Activated T-cell treated with anti-CD3 and anti-CD28 coated beads for 48 hours (primary cell): Measurements from ENCODE around the gene PIK3AP1.

Experiments
- DNase-seq: peaks from one replicate; pipeline ENCODE4 v3.0.0-alpha.2; 2020; ENCODE audit warnings: low read depth

Gene PIK3AP1

DNA sequence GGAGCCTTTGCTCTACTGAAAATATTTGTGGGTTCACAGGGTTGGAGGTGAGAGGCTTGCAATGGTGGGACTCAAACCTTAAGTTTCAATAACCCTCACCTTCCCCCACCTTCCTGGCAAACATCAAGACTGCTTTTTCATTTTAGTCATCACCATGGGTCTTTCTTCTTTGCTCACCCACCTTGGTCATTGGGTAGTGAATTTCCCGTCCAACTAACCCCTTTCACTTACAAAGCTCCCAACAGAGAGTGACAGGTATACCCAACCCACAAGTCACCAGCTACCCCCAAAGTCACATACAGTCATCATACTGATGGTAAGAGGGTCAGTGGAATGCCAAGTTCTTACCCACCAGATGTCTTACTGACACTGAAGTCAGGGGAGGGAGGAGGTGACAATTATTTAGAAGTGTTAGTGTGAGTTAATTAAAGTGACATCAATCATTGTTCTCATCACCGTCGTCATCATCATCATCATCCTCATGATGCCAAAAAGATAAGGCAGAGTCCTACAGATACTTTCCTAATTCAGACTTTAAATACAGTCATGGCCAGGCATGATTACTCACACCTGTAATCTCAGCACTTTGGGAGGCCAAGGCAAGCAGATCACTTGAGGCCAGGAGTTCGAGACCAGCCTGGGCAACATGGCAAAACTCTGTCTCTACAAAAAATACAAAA is 49.0 kb downstream of the PIK3AP1 start:
- DNase-seq = no peak

DNA sequence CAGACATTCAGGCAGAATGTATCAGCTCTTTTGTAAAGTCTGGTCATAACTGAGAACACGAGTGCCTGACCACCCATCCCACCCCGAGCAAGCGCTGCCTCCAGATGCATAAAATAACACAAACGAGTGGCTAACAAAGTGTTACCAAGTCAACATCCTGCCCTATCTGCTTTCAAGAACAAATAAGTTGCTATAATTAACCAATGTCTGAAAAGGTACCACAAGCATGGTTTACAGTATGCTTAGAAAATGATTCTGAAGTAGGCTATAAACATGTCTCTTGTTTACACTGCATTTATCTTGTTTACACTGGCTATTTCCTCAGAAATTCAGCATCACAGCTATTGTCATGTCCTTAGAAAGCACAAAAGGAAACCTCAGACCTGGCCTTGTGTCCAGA is 49.5 kb downstream of the PIK3AP1 start:
- DNase-seq = no peak

DNA sequence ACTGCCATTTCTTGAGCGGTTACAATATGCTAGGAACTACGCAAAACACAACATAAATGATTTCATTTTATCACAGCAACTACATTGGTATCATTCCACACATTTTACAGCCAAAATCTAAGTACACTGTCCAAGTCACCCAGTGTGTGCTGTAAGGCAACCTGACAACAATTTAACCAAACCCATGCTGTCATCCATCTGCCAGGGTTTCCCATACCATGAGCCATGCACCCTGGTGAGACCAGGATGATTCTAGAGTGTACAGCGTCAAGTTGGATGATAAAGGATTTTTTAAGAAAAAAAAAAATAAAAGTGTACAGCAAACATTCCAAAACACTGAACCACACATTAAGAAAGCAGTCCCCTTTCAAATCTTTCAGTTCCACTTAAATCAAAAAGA is 52.9 kb downstream of the PIK3AP1 start:
- no peak for DNase-seq

DNA sequence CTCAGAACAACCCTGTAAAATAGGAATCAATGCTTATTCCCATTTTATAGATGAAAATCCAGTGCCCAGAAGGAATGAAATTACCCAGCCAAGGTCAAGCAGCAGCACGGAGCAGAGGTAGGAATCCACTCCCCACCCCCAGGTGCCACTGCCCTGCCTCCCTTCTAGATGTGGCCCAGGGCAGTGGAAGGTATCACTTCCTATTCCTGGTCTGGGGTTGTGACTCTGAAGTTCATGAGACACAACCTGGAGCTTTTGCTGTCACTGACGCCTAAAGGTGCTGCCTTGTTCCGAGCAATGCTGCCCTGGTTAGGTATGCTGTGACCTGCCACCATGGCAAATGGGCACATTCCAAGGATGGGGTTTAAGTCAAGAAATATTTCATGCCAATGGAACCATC is 53.6 kb downstream of the PIK3AP1 start:
- no peak for DNase-seq

DNA sequence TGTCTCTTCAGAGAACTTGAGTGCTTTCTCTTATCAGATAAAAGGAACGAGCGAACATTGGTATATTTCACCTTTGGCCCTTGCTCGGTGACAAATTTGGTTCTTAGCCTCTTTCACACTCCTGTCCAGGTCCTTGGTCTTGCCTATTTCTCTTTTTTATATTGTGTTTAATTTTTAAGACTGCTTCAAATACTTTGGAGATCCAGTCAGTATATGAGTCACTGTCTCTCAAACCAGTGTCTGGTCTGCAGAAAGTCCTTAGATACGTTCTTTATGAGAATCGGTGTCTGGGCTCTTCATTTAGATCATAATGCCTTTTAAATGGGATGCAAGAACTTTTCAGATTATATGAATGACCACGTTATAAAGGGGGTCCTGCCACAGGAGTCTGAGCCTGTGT is 55.0 kb downstream of the PIK3AP1 start:
- DNase-seq = no peak

DNA sequence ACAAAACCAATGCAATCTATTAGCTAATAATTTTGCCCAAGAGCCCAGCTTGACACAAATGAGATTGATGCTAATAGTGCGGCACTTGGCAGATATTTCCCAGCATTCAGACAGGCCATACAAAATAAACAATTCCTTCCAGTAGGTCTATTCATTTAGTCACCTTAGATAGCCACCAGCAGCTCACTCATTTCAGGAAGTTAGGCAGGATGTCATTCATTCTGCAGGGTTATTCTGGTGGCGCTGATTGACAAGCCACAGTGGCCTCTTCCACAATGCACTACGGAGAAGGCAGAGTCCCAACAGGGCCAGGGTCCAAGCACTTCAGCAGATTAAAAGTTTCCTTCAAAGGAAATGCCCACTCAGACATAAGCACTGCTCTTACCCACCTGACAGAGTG is 55.8 kb downstream of the PIK3AP1 start:
- no peak for DNase-seq

DNA sequence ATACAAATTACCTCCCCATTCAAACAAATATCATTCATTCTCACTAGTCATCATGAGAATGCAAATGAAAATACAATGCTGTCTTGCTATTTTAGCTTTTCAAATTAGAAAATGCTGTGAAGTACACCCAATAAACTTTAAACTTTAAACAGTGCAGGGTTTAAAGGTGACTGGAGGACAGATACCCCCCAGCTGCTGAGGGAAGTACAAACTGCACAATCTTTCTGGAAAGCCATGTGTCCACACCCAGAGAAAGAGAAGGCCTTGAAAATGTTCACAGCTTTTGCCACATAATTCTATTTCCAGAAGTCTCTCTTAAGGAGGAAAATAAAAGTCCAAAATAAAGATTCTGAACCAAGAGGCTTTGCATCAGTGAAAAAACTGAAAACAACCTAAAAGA is 56.5 kb downstream of the PIK3AP1 start:
- no peak for DNase-seq

DNA sequence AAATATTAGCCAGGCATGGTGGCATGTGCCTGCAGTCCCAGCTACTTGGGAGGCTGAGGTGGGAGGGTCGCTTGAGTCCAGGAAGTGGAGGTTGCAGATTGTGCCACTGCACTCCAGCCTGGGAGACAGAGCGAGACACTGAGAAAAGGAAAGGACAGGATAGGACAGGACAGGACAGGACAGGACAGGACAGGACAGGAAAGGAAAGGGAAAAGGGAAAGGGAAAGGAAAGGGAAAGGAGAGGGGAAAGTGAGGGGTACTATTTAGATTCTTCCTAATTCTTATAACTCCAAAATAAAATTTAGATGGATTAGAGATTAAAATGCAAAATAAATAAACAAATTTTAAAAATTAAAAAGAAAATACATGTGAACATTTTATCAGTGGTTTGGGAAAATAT is 58.7 kb downstream of the PIK3AP1 start:
- no peak for DNase-seq

DNA sequence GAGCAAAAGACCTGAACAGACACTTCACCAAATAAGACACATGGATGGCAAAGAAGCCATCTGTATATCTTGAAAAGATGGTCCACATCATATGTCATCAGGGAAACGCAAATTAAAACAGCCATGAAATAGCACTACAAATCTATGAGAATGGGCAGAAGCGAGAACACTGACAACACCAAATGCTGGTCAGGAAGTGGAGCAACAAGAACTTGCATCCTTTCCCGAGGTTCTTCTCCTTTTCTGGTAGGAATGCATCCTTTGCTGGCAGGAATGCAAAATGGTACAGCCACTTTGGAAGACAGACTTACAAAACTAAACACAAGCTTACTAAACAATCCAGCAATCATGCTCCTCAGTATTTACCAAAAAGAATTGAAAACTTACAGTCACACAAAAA is 60.0 kb downstream of the PIK3AP1 start:
- no peak for DNase-seq

DNA sequence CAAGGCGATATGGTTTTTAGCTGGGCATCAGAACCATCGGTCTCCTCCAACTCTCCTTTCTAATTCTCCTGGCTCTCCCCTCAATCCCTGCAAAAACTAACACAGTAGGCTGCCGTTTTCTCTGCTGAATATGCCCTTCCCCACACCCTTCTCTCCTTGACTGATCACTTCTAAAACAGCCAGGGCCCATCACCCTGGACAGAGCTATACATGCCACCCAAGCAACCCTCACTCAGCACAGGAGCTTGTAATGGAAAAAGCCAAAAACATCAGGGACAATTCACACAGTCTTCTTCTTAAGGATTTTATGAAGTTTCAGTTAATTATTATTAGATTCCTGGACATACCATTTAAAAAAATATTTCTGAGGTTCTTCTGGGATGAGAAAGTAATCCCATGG is 61.5 kb downstream of the PIK3AP1 start:
- no peak for DNase-seq

DNA sequence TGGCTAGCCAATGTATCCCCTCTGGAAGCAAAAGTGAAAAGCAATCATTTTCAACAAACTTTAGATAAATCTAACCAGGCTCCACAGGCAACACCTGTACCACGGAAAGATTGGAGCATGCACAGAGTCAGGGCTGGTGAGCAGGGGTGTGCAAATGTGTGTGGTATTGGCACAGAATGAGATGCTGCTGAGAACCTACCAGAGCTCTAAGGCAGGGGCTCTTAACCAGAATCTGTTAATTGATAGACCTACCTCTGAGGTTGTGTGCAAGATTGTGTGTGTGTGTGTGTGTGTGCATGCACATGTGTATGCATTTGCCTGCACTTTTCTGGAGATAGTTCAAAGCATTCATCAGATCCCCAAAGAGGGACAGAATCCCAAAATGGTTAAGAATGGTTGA is 62.9 kb downstream of the PIK3AP1 start:
- no peak for DNase-seq

DNA sequence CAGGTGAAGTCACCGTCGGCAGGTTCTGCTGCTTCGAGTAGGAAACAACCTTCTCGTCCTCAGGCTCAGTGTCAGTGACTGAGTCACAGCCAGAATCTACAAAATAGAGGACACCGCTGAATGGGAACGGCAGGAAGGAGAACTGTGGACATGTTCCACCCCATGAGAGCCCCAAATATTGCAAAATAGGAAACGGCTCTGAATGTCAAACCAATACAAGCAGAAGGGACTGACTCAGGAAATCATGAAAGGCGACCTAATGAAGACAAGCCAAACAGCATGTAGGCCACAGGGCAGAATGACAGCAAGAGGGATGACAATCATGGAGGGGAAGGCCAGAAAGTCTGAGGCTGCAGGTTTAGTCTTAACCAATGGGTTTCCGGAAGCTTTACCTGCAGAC is 63.5 kb downstream of the PIK3AP1 start:
- DNase-seq = no peak

DNA sequence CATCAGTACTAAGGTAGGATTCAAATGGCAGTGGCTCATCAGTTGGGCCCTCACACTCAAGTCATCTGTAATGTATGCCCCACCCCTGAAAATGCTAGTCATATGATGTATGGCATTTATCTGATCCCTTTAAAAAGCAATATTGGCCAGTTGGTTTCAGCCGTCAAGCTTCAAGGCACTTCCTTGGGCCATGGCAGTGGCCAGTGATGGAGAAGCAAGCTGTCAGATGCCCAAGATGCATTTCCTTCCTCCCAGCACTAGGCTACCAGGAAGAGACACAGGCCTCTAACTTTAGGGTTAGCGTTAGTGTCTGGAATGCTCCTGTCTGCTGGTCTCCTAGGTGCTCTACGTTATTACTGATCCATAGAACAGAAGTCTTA is 64.1 kb downstream of the PIK3AP1 start:
- no peak for DNase-seq

DNA sequence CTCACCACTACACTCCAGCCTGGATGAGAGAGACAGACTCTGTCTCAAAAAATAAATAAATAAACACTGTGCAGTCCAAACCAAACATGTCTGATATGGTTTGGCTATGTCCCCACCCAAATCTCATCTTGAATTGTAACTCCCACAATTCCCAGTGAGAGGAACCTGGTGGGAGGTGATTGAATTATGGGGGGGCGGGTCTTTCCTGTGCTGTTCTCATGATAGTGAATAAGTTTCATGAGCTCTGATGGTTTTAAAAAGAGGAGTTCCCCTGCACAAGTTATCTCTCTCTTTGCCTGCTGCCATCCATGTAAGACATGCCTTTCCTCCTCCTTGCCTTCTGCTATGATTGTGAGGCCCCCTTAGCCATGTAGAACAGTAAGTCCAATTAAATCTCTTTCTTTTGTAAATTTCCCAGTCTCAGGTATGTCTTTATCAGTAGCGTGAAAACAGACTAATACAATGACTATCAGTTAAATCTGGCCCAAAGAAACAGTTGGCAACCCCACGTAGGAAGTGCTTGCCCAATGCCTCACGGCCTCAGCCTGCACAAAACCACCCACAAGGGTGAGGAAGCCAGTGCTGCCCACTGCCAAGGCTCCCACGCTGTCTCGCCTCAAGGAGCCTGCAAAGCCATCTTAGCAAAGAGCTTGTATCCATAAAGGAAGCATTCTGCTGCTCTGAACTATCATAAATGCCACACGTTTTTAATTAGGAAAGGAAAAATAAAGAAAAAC is 64.7 kb downstream of the PIK3AP1 start:
- DNase-seq = no peak

DNA sequence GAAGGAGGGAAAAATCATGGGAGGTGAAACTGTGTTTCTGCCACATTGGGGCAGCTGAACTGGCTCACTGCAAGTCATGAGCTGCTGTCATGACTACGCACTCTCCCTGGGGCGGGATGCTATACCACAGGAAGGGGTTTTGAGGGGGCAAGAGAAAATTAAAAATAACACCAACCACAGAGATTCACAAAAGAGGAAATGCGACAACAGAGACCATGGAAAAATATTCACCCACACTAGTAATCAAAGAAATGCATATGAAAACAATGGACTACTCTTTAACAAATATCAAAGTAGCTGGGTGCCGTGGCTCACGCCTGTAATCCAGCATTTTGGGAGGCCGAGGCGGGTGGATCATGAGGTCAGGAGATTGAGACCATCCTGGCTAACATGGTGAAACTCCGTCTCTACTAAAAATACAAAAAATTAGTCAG is 68.3 kb downstream of the PIK3AP1 start:
- no peak for DNase-seq

DNA sequence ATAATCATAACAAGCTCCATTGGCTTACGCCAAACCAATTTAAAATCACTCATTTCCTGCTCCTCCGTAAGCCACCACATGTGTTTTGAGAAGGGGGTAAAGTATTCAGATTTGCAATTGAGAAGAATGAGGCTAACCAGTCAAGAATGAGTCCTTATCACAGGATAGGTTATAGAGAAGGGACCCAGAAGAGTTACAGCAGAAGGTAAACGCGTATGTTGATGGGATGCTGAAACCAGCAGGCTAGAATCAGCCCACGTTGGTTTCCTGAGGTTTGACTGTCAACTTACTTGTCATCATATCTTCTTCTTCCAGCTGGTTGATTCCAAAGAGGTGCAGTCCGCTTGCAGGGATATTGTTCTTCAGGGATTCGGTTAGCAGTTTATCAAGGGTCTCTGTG is 69.4 kb downstream of the PIK3AP1 start:
- no peak for DNase-seq

DNA sequence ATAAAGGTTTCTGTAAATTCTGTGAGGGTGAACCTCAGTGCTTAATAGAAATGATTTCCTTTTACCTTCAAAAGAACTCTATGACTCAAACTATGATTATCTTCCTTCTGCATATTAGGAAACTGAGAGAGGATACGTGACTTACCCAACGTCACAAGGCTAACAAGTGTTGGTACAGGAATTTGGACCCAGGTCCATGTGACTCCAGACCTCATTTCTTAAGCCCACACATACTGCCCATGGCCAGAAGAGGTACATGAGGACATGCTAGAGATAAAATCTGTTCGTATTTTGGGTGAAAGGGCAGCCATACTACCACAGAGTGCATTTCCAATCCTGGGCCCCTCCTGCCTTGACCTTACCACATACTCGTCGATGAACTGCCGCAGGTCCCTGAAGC is 72.0 kb downstream of the PIK3AP1 start:
- DNase-seq = no peak

DNA sequence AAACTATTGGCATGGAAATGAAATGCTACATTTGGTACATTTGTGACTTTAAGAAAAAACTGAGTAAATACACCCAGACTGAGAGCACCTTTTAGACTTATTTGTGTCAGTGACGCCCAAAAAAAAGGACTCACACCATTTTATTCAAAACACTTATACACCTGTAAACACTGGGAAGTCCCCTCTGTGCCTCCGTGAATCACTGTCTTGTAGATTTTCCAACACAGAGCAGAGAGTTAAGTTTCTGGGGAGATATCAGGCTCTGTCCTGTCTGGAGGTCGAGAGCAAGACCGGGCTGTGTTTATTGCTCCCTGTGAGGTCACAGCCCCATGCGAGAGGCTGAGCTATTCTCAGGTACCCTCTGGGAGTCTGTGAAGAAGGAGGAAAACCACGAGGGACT is 72.8 kb downstream of the PIK3AP1 start:
- DNase-seq = no peak

DNA sequence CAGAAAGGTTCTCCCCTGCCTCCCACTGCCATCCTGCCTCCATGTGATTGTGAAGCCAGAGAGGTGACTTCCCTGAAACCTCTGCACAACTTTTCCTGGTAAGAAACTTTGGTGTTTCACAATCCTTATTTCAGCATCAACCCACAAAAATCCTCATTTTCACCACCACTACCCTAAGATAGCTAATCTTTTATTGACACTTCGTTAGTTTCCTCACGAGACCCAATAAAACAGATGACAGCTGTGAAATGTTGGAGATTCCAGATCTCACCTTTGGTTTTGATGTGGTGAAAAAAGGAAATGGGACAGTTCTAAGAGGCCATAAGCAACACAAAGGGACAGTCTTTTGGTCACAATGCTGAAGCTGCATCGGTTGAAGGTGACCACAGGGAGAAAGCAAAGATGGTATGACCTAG is 73.6 kb downstream of the PIK3AP1 start:
- DNase-seq = no peak

DNA sequence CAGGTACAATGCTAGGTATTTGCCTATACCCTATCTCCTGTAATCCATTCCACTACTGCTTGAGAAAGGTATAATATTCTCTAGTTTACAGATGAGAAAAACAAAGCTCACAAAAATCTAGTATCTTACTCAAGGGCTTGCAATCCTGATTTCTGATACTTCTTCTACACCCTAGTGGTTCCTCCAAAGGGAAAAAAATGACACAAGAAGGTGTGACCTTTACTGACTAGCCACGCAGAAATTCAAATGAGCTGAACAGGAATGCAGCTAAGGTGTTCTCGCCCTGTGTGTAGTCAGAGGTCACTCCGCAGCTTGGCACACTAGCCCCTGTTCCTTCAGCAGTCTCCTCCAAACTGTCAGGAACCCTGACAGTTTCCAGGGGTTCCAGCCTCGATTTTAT is 74.0 kb downstream of the PIK3AP1 start:
- no peak for DNase-seq

DNA sequence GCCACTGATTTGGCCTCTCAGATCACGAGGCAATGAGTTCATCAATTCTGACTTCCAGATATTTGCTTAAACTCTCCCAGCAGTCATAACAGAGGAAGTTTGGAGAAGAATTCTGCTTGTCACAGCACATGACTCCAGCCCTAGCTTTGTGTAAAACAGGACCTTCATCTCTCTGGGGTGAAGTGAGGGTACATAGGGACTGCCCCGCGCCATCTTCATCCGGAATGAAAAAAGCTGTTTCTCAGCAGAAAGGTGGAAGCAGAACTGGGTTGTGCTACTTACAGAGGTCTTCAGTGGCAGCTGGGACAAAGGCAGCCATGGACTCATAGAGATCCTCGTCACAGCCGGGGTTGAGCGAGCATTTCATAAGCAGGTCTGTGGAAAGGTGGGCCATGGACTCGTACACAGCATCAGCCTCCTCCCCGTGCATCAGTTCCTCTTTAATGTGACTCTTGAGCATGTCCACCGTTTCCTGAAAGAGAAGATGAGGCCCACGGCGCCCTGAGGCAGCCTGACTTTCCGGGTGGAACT is 75.1 kb downstream of the PIK3AP1 start:
- DNase-seq = no peak

DNA sequence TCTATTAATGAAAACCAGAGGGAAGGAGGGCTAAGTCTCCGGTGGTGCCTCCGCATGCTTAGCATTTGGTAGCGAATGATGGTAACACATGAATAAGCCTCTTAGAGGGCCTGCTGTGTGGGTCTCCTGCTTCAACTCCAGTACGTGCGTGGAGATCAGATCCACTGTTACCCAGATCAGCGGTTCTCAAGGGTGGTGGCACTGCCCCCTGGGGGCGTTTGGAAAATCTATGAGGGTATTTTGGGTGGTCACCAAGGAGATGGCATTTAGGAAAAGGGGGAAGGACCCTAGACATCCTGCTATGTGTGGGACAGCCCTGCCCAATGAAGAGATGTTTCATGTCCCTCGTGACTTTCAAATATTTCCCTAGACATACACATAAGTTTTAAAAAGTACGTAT is 76.4 kb downstream of the PIK3AP1 start:
- no peak for DNase-seq

DNA sequence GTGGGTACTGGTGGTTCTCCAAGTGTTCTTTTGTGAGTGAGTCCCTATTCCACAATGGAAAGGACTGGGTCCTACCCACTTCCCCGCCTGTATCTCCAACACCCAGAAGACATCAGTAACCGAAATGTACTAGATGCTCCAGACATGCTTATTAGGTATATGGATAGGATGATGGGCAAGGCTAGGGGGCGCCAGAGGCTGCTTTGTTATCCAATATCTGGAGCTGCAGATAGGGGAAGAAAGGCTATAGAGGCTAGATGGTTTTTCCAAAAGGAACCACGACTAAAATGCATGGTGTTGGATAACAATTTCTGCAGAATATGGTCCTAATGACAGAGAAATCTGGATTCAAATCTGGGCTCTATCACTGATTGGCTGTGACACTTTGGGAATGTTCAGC is 77.3 kb downstream of the PIK3AP1 start:
- peak; percentile 57 for DNase-seq

DNA sequence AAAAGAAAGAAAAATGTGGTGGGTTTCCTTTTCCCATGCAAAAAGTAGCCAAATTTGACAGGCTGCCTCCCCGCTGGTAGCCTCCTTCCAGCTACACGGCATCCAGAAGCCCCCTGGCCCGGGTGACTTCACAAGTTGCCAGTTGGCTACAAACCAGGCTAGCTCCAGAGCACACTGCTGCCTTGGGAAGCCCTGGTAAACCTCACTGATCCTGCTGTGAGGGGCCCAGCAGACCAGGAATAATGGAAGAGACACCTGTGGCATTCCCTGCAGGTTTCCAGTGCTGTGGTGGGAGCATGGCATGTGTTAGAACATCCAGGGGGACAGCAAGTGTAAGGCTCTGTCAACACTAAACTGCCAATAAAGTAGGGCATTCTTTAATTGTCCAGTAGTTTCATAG is 77.8 kb downstream of the PIK3AP1 start:
- DNase-seq = no peak
